Activated CD4-positive, alpha-beta T cell treated with anti-CD3 and anti-CD28 coated beads for 48 hours (primary cell): ENCODE measurements around the gene HOXB5.

Source experiments
- DNase-seq: peaks from one replicate; pipeline ENCODE4 v3.0.0-alpha.2; 2020

HOXB5 gene

GRCh38 chr17:48559122-48559839 lies 34.3 kb downstream of the HOXB5 start:
- DNase-seq: no peak

- DNase-seq: no peak
Observed at GRCh38 chr17:48558831-48559121, 34.8 kb downstream of the HOXB5 start.

- DNase-seq: no peak
Observed at GRCh38 chr17:48558057-48558830, 35.3 kb downstream of the HOXB5 start.

GRCh38 chr17:48556576-48557401 lies 36.8 kb downstream of the HOXB5 start:
- DNase-seq: no peak

GRCh38 chr17:48556229-48556575 lies 37.4 kb downstream of the HOXB5 start:
- DNase-seq: no peak

GRCh38 chr17:48555258-48556228 lies 38.0 kb downstream of the HOXB5 start:
- DNase-seq: no peak

- no peak for DNase-seq
Observed at GRCh38 chr17:48554412-48555257, 38.9 kb downstream of the HOXB5 start.

- DNase-seq: no peak
Observed at GRCh38 chr17:48553826-48554225, 39.8 kb downstream of the HOXB5 start.

- DNase-seq: no peak
Observed at GRCh38 chr17:48553190-48553547, 40.4 kb downstream of the HOXB5 start.

- no peak for DNase-seq
Observed at GRCh38 chr17:48552466-48553189, 41.0 kb downstream of the HOXB5 start.

- DNase-seq: no peak
Observed at GRCh38 chr17:48551596-48552465, 41.7 kb downstream of the HOXB5 start.

GRCh38 chr17:48551214-48551555 lies 42.4 kb downstream of the HOXB5 start:
- no peak for DNase-seq

- no peak for DNase-seq
Observed at GRCh38 chr17:48550502-48551213, 42.9 kb downstream of the HOXB5 start.

GRCh38 chr17:48549914-48550501 lies 43.6 kb downstream of the HOXB5 start:
- DNase-seq: no peak

GRCh38 chr17:48549281-48549630 lies 44.3 kb downstream of the HOXB5 start:
- DNase-seq: no peak

- DNase-seq: no peak
Observed at GRCh38 chr17:48548523-48549280, 44.9 kb downstream of the HOXB5 start.

- DNase-seq: peak; percentile 57
Observed at GRCh38 chr17:48547808-48548522, 45.6 kb downstream of the HOXB5 start.
